Activated CD8-positive, alpha-beta memory T cell treated with anti-CD3 and anti-CD28 coated beads for 48 hours (primary cell): ENCODE results near the gene LATS1.
"Not testable (repeated sequence)": the region's sequence is repeated elsewhere in the genome, so short reads cannot be mapped to it uniquely, and the experiment has no call there.

ENCODE experiments used
- DNase-seq, 3 experiments: peaks; one replicate each; pipeline ENCODE4 v3.0.0-alpha.2; 2020; ENCODE audit warnings: low read depth in 2 of 3, low spot score in 2 of 3

The LATS1 gene

DNA sequence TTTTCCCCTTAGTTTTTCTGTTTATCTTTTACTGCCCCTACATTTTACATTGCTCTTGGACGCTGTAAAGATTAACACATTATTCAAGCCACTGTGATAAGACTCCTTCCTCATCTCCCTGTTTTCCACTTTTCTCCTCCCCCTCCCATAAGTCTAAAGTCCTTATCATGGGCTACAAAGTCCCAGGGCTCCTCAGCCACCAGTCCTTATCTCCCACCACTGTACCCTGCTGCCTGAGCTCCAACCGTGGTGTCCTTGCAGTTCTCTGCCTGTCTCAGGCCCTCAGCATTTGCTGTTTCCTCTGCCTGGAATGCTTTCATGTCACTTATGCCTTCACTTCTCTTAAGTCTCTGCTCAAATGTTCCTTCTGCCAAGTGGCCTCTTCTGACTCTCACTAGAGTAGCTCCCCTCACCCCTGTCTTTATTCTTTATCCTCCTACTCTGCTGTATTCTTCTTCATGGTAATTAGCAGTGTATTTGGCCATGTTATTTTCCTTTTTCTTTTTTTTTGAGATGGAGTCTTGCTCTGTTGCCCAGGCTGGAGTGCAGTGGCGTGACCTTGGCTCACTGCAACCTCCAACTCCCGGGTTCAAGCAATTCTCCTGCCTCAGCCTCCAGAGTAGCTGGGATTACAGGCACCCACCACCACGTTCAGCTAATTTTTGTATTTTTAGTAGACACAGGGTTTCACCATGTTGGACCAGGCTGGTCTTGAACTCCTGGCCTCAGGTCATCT lies 10.8 kb upstream of the LATS1 start:
- no peak for DNase-seq

DNA sequence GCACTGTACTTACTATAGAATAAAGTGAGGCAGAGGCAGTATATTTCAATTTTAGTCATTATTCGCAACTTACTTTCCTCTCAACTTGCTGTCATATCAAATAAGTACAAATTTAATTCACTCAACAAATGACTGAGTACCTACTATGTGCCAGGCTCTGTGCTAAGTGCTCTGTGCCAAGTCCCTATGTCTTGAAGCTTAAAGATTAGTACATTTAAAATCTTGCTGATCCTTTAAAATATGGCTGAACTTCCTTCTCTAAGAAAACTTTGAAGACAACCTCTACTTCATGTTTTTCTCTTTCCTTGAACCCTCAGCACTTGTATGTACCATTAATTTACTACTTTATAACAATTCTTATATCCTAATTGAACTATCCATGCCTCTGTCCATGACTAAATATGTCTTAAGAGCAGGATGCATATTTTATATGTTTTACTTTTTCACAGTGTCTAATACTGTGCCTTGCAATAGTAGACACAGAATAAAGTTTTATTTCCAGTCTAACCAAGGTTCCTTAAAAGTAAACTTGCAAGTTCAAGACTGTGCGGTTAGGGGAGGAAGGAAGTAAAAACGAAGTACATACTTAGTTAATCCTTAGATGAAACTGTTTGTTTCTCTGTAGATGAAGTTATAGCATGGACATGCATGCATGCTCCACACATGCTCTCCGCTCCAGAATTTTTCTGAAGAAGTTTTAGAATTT lies 10.0 kb upstream of the LATS1 start:
- no peak for DNase-seq

DNA sequence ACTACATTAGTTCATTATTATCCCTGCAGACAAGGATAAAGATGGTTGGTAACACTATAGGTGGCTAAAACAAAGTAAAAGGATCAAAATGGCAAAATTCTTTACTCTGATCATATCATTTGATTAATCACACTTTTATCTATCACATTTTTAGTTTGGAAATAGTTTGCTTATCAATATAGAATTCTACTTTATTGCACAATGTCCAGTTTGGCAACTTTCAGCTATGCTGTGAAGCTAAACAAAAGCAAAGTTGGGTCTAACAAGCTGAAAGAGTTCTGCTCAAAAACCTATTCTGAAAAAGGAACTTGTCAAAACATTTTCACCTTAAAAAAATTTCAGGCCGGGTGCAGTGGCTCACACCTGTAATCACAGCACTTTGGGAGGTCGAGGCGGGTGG lies 7.9 kb upstream of the LATS1 start:
- no peak for DNase-seq

DNA sequence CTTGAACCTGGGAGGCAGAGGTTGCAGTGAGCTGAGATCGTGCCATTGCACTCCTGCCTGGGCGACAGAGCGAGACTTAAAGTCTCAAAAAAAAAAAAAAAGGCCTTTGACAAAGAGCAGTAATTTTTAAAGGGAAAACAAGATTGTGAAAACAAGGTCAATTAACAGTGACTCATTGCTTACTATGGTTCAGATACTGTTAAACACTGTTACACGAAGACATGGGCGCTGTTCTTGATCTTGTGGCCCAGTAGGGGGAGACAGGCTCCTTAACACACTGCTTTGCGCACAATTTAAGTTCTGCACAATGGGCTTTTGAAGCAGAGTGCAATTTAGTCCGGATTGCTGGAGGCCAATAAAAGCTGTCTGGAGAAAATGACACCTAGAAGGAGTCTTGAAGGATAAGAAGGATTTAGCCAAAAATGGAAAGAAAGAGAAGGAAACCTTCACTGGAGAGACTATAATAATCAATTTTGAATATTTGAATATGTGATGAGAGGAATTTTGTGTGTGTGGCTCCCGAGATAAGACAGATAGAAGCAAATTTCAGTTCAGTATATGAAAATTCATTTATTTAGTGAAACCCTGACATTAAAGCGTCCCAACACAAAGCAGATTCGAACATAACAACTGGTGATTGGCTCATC lies 6.0 kb upstream of the LATS1 start:
- DNase-seq, result no peak

DNA sequence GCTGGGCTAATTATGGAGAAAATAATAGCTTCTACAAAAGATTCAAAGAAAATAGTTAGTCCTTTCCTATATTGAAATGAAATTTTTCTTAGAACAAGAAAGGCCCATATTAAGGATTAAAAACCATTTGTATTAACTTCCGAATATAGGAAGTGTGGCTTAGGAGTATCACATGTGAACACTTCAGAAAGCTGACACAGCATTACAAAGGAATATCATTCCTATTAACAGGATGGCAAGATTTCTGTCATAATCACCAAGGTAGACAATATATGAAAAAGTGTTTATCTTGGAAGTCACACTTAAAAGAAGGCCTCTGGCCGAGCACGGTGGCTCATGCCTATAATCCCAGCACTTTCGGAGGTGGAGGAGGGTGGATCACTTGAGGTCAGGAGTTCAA lies 5.4 kb upstream of the LATS1 start:
- DNase-seq, result no peak

DNA sequence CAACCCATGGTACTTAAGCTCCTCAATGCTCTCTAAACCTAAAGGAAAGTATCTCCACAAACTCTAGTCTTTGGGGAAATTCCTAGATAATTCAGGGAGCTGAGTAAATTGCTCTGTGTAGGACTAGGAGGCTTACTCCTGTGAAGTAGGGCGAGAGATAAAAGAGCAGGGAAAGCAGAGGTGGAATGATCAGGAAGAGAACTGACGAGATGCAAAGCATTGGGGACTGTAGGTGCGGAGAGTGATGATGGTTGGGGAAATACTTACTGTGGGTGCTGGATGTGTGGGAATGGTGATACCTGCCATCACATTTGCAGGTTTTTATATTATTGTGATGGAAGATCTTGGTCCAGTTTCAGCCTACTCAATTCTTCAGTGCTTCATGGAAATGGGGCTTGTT lies 1.6 kb upstream of the LATS1 start:
- no peak for DNase-seq

DNA sequence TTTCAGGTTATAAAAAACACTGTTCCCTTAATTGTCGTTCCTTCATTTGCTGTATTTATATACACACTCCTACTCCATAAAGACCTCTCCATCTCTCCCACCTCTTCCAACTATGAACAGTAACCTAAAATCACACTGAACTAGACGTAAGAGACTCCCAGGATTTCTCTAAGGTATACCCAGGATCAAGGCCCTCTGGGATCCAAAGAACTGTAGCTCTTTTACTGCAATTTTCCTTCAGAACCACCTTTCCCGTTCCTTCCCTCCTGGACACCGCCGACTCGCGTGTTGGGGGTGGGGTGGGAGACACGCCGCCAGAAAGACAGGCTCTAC lies 680 bp downstream of the LATS1 start:
- no peak for DNase-seq

DNA sequence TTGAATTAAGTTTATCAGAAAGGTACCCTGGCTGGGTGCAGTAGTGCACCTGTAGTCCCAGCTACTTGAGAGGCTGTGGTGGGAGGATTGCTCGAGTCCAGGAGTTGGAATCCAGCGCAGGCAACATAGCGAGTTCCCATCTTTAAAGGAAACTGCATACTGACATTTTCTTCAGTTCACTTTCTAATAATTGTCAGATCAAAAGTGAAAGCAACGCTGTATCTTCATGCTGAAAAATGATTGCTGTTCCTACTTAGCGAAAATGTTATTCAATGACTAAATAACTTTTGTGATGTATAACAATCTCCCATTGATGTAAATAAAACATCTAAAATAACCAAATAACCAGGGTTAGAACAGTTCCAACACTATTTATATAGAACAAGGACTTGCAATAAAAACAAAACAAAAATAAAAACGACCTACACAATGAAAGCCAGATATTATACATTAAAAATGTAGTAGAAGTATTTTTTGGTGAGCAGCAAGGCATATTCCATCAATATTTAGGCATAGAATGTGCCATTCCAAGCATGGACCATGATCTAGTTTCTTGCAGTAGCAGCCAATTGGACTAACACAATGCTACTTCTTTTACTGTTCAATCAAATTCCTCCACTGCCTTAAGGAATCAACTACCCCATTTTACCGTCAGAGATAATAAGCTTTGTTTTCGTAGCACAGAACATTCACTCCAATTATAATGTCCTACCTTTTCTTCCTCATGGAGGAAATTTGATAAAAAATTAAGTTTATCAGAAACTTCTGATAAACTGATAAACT lies 1.5 kb downstream of the LATS1 start:
- no peak for DNase-seq

DNA sequence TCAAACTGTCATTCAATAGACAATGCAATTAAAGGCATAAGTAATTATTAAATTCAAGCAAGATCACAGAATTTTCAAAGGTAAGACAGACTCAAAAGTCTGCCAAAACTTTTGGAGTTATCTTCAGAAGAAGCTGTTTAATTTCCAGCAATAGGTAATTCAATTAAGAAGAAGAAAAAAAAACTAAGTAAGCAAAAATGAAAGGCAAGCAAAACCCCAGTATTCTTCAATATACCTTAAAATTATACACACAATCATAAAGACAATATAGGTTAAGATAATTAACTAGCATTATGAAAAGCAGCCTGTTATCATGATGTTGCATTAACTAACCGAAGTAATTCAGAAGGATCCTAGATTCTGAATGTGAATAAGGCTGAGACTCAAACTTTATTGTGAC lies 3.5 kb downstream of the LATS1 start:
- DNase-seq, result no peak

DNA sequence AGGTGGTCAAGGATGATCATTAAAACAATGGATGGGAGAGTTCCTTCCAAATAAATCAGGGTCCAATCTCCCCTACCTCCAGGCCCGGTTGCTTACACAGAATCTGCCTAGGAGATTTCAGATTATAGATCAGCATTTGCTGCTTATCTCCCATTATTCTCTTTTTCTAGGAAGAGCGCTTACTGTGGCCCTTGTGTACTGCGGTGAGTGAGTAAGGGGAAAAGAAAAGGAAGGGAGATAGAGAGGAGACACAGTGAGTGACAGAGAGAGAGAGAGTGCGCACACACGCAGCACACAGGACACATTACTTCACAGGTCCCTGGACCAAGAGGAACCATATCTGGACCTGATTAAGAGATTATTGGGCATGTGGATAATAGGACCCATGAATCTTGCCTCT lies 6.2 kb downstream of the LATS1 start:
- no peak for DNase-seq

DNA sequence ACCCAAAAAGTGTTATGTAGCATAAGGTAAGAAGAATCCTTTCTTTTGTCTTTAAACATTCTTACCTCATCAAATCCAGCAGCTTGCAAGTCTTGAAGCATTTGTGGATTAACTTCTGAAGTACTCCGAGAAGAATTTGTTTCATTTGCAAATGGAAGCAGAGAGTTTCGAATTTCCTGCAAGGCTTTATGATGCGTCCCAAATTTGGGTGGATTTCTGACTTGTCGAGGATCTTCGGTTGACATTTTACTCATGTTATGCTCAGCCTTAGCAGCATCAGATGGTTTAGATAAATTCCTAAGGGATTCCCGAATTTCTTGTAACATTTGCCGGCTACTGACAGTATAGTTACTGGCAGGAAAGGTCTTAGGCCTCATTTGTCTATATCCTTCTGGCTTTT lies 16.2 kb downstream of the LATS1 start:
- no peak for DNase-seq

DNA sequence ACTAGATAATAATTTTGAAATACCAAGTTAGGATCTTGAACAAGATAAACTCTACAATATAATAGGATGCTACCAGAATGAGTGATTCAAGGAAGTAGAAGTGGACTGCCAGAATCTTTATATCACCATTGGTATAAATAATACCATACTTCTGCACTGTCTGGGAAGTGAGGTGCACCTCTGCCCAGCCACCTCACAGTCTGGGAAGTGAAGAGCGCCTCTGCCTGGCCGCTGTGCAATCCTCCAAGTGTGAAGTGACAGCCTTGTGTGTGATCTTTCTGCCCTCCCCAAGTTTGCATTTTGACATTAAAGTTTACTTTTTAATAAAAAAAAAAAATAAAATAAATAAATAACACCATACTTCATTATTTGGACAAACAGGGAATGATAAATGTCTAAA lies 18.8 kb downstream of the LATS1 start:
- no peak for DNase-seq

DNA sequence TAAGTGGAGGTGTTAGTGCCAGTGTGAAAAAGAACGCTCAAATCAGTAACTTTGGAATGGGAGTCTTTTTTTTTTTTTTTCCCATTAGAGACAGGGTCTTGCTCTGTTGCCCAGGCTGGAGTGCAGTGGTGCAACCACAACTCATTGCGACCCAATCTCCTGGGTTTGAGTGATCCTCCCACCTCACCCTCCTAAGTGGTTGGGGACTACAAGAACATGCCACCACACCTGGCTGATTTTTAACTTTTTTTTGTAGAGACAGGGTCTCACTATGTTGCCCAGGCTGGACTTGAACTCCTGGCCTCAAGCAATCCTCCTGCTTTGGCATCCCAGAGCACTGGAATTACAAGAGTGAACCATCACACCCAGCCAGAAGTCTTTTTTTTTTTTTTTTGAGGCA lies 19.7 kb downstream of the LATS1 start:
- no peak for DNase-seq

DNA sequence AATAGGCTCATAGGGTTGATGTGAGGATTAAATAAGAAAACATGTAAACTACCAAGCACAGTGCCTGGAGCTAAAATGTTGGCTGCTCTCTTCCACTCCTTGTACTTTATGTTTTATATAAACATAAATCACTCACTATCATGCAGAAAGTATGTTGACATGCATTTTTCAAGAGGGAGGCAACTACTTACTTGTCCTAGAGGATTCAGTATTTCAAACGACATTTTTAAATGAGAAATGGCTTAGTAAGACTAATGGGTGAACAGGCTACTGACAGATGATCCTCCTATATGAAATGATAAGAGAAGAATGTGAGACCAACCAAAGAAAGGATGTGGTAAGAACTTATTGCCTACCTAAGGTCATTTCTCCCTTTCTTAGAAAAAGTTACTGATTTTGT lies 21.0 kb downstream of the LATS1 start:
- DNase-seq, result no peak

DNA sequence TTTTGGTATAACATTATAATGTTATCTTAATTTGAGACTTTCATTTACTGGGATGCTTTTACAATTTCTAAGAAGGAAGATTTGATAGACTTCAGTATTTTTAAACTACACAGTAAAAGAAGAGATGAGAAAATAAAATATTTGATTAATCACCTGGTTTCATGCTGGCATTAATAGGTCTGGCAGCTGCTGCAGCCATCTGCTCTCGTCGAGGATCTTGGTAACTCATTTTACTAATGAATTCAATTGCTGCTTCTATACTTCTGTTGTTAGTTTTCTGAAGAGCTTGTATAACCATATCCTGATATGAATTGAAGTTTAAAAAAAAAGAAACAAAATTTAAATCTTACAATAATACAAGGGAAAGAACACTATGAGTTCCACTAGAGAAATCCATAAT lies 23.0 kb downstream of the LATS1 start:
- DNase-seq, result no peak

DNA sequence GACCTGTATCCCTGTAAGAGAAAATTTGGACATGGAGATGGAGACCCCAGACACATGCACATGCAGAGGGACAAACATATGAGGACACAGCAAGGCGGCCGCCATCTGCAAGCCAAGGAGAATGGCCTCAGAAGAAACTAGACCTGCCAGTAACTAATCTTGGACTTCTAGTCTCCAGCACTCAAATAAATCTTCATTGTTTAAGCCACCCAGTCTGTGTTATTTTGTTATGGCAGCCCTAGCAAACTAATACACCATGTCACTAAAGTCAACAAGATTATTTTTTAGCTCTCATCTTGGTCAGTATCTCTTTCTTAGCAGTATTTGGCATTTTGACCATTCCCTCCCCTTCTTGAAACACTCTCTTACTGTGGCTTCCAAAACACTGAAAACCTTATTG lies 26.7 kb downstream of the LATS1 start:
- DNase-seq, result no peak

DNA sequence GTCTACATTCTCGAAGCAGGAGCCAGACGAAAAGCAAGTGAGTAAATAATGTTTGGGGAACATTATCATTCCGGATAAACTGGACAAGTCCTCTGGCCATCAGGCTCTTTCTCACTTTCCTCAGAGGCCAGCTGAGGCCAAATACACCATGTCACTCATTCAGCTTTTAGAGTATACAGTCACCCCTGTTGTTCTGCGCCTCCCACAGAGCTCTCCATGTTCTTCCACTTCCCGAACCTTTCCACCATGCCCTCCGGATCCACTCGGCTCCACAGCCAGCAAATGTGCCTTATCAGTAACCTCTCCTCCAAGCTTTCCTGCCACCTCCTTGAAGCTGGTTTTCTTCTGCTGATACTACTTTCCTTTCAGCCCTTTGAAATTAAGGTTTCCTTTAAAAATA lies 31.7 kb downstream of the LATS1 start:
- DNase-seq, result no peak

DNA sequence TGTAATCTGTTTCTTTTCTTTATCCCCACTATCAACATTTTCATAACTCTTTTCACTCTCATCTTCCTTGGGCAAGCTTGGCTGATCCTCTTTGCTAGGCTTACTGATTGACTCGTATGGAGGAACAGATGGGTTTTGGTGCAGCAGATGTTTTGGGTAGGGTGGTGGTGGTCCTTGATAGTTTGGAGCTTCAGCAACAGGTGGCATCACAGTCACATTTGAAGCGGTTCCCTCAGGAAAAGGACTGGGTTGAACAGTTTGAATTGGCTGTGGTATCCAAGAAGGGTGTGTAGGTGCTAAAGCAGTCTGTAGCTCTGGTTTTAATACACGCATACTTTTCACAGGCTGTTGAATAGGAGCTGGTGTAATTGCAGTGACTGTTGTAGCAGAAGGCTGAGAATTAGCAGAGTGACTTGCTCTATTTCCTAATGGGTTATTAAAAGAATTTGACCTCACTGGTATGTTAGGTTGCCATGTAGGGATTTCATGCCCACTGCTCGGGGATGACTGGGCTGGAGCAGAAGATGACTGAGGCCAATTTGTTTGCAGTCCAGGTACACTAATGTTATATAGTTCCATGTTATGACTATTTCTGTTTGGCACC lies 34.5 kb downstream of the LATS1 start:
- no peak for DNase-seq

DNA sequence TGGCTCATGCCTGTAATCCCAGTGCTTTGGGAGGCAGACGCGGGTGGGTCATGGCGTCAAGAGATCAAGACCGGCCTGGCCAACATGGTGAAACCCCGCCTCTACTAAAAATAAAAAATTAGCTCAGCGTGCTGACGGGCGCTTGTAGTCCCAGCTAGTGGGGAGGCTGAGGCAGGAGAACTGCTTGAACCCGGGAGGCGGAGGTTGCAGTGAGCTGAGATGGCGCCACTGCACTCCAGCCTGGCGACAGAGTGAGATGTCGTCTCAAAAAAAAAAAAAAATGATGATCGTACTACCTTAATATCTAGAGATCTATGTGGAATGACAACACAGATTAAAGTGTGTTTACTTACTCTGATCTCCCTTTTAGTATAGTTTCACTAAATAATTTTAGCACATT lies 36.1 kb downstream of the LATS1 start:
- DNase-seq, result not testable (repeated sequence)

DNA sequence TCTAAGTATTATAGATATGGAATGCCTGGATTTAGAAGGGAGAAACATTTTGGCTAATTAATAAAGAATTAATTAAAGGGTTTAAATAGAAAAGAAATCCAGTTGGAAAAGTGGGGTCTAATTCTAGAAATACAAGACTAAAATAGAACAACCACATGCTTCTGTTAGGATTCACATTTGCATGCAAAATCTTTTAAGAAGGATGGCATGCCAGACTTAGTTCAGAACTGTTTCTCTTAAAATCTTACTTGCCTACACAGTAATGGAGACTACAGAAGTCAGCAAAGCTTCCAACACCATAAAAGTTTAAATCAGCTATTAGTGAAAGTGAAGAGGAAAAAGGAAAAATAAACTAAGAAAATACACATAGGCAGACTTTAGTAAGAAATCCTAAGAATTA lies 36.7 kb downstream of the LATS1 start:
- DNase-seq, result no peak

DNA sequence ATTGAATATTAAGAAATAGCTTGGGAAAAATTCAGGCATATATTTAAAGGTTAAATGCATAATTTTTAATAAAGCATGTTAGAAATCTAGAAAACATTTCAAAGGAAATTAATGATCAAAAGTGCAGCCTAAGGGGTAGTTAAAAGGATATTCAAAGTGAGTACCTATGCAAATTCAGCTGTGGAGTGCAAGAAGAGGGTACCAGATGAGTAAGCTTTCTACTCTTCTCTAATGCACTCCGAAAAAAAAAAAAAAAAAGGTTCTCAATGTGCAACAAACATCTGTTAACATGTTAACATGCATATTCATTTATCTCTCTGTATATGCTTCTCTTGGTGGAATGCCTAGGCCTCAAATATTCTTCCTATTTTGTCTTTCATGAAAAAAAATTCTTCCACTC lies 37.4 kb downstream of the LATS1 start:
- DNase-seq, result no peak

DNA sequence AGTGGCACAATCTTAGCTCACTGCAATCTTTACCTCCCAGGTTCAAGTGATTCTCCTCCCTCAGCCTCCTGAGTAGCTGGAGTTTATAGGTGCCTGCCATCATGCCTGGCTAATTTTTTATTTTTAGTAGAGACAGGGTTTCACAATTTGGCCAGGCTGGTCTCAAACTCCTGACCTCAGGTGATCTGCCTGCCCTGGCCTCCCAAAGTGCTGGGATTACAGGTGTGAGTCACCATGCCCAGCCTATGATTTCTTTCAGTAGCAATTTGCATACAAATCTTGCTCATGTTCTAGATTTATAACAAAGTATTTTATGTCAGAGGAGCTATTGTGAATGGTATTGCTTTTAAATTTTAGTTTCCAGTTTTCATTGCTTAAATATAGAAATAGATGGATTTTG lies 45.6 kb downstream of the LATS1 start:
- DNase-seq, result not testable (repeated sequence)
